Endothelial cell of umbilical vein (primary cell): Measurements from ENCODE around the gene CKMT1B.
"Not testable (repeated sequence)": the region's sequence is repeated elsewhere in the genome, so short reads cannot be mapped to it uniquely, and the experiment has no call there.

ENCODE experiments used
- CTCF ChIP-seq, 2 donors: IDR thresholded peaks; 1 replicate in 1 of 2; 2 replicates in 1 of 2; pipeline ENCODE4 v1.5.1; 2011; ENCODE audit warnings: low read length in 2 of 2, mild to moderate bottlenecking in 2 of 2, moderate library complexity in 2 of 2, control low read depth in 1 of 2, inconsistent platforms in 1 of 2, low read depth in 1 of 2; ENCODE audit not compliant: insufficient read depth in 1 of 2; ENCODE audit errors: extremely low read depth in 1 of 2
- EZH2 ChIP-seq: IDR thresholded peaks from 2 replicates; pipeline ENCODE4 v1.6.1; 2012; ENCODE audit warnings: borderline replicate concordance, low read depth, mild to moderate bottlenecking, moderate library complexity, low read length, inconsistent platforms; ENCODE audit not compliant: severe bottlenecking
- MYC ChIP-seq: IDR thresholded peaks from one replicate; pipeline ENCODE4 v1.6.1; 2011; ENCODE audit warnings: mild to moderate bottlenecking, low read depth, low read length
- POLR2A ChIP-seq: IDR thresholded peaks from 2 replicates; pipeline ENCODE4 v1.6.1; 2012; ENCODE audit warnings: low read depth, mild to moderate bottlenecking, control low read depth, low read length

DNA sequence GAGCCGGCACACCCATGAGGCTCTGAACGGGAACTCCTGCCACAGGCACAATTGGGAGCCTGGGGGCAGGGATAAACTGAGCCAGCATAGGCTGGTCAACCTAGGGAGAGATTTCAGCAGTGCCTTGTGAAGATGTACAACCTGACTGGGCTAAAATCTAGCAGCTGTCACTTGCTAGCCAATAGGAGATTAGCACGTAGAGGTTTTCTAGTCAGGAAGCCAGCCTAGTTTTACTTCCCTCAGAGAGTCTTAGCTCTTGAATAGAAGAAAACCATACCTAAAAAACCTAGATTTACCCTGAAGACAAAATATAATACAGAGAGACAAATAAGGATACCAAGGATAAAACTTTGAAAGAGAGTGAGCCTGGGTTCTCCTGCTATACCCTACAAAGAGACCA lies 31.1 kb upstream of the CKMT1B start:
- not testable (repeated sequence) for TF ChIP-seq CTCF (IDR thresholded peaks at IDR 0.05; ENCODE audit: extremely low read depth in 1 of 2, insufficient read depth in 1 of 2, low read depth in 1 of 2, low read length in 2 of 2); EZH2; POLR2A; MYC
